Astrocyte of the spinal cord (primary cell): ENCODE data around the gene AUTS2.
A peak's percentile ranks its signal among the peaks of the same experiment; 100 is the strongest.

ENCODE experiments used
- DNase-seq: peaks from one replicate; pipeline ENCODE4 v3.0.0; 2011; ENCODE audit warnings: low read depth, low spot score
- H3K4me3 ChIP-seq: 2 replicates; pipeline ENCODE4 v1.5.1; 2011; ENCODE audit warnings: low read depth, mild to moderate bottlenecking, low read length, moderate library complexity
- CTCF ChIP-seq: IDR thresholded peaks from 2 replicates; pipeline ENCODE4 v1.5.1; 2012; ENCODE audit warnings: low read depth, mild to moderate bottlenecking, low read length, inconsistent platforms
- in situ Hi-C: cut with HindIII; loops from 2 replicates; pipeline ENCODE4 v1.10.0; 2017; ENCODE audit warnings: low sequenced_read_pairs

Gene AUTS2

GRCh38 chr7:70512144-70512543 is 913.9 kb downstream of the AUTS2 start:
- no peak for TF ChIP-seq CTCF
- in situ Hi-C loops, result no loop called here
- no peak for DNase-seq
- no peak overlapping the region for H3K4me3 ChIP-seq

- no peak overlapping the region for H3K4me3 ChIP-seq
- DNase-seq, result no peak
- TF ChIP-seq CTCF, result no peak
- in situ Hi-C loops, result no loop called here
Observed at GRCh38 chr7:70512761-70513160, 914.5 kb downstream of the AUTS2 start.

- in situ Hi-C loops, result no loop called here
- TF ChIP-seq CTCF, result no peak
- peak; percentile 30 for DNase-seq
- H3K4me3 ChIP-seq, result no peak overlapping the region
Observed at GRCh38 chr7:70520611-70521010, 922.3 kb downstream of the AUTS2 start.

GRCh38 chr7:70523249-70523988 is 925.1 kb downstream of the AUTS2 start:
- no peak for TF ChIP-seq CTCF
- H3K4me3 ChIP-seq, result no peak overlapping the region
- in situ Hi-C loops, result no loop called here
- no peak for DNase-seq

GRCh38 chr7:70523989-70524351 is 925.7 kb downstream of the AUTS2 start:
- no peak for DNase-seq
- TF ChIP-seq CTCF, result no peak
- in situ Hi-C loops, result no loop called here
- no peak overlapping the region for H3K4me3 ChIP-seq

- no peak overlapping the region for H3K4me3 ChIP-seq
- DNase-seq, result no peak
- TF ChIP-seq CTCF, result no peak
- in situ Hi-C loops, result no loop called here
Observed at GRCh38 chr7:70525991-70526390, 927.7 kb downstream of the AUTS2 start.
